Stomach (tissue), 9 donors: ENCODE results near the gene CGB7. TPM values are rescaled to one million over a fixed set of nuclear protein-coding genes. Genes with fewer than 3 reads are reported as not detected.
"Not testable (repeated sequence)": the region's sequence is repeated elsewhere in the genome, so short reads cannot be mapped to it uniquely, and the experiment has no call there.

Experiments used
- DNase-seq, 2 donors: peaks; one replicate each; pipeline versions ENCODE4 v3.0.0 to v3.0.0-alpha.2; 2013 to 2019
- H3K27ac ChIP-seq, 5 donors: fragments of 200-600 bp in 4 of 5; sonication (generic) in 4 of 5; one replicate each; pipeline ENCODE4 v1.5.1; 2013 to 2019; ENCODE audit warnings: mild to moderate bottlenecking in 1 of 5, moderate library complexity in 1 of 5
- H3K27me3 ChIP-seq, 3 donors: fragments of 200-600 bp; sonication (generic); one replicate each; pipeline ENCODE4 v1.5.1; 2017 to 2019; ENCODE audit warnings: mixed run types in 1 of 3
- H3K36me3 ChIP-seq, 4 donors: fragments of 200-600 bp; sonication (generic); 1 replicate in 3 of 4; 2 replicates in 1 of 4; pipeline ENCODE4 v1.5.1; 2016 to 2019
- H3K4me1 ChIP-seq, 4 donors: fragments of 200-600 bp; sonication (generic); one replicate each; pipeline ENCODE4 v1.5.1; 2016 to 2019
- H3K4me3 ChIP-seq, 4 donors: fragments of 200-600 bp; sonication (generic) in 3 of 4; one replicate each; pipeline ENCODE4 v1.5.1; 2016 to 2019; ENCODE audit warnings: mild to moderate bottlenecking in 1 of 4
- H3K9me3 ChIP-seq, 4 donors: fragments of 200-600 bp; sonication (generic); one replicate each; pipeline ENCODE4 v1.5.1; 2016 to 2019
- EP300 ChIP-seq: sonication (generic); formaldehyde crosslinking; IDR thresholded peaks from one replicate; pipeline ENCODE4 v1.6.1; 2017; ENCODE audit warnings: antibody characterized with exemption
- POLR2A ChIP-seq, 4 donors: fragments of 450-650 bp; IDR thresholded peaks; one replicate each; pipeline ENCODE4 v1.6.1; 2016; ENCODE audit warnings: antibody characterized with exemption in 4 of 4, control low read depth in 2 of 4, mild to moderate bottlenecking in 1 of 4, moderate library complexity in 1 of 4
- POLR2AphosphoS5 ChIP-seq, 3 donors: sonication (generic); formaldehyde crosslinking; IDR thresholded peaks; one replicate each; pipeline ENCODE4 v1.6.1; 2016; ENCODE audit warnings: antibody characterized with exemption in 3 of 3
- WGBS, 5 donors: extraction: QIAGEN DNeasy Blood & Tissue Kit in 3 of 5; methylation state at CpG; one replicate each; pipeline versions ENCODE4 v1.1.5 to v1.1.7; 2013 to 2018; 5-methylcytosine and 5-hydroxymethylcytosine counted together
- intact Hi-C: fragments of 100-400 bp; cut with DNase I; formaldehyde crosslinking; loops from one replicate; pipeline ENCODE4 v1.15.1; 2023; ENCODE audit warnings: low total_unique reads
- polyA plus RNA-seq, 3 donors: library from polyadenylated mRNA; stranded (reverse); fragments of 200-250 nt; gene quantifications; one replicate each; pipeline ENCODE4 v1.2.3, GENCODE V29; 2013
- total RNA-seq, 5 donors: library from RNA; depleted of rRNA; stranded (reverse); fragments of >200 nt; gene quantifications; one replicate each; pipeline versions ENCODE4 v1.1.0 to v1.2.3, GENCODE V29; 2014 to 2016
- TF ChIP-seq, protein P1 (sequence below), 7 experiments: fragments of 450-650 bp in 4 of 7; fragments of 200-600 bp in 3 of 7; sonication (generic) in 3 of 7; IDR thresholded peaks; one replicate each; pipeline ENCODE4 v1.5.1; 2016 to 2019; ENCODE audit warnings: antibody characterized with exemption in 7 of 7, control low read depth in 2 of 7, mild to moderate bottlenecking in 1 of 7
- donor health status: healthy with polysubstance abuse.
- donor health status: Bipolar disorder and iron deficiency.
- donor health status: healthy.

CGB7 gene
- total and polyA plus RNA-seq, 8 donors: 3.8 TPM; not detected in 7

DNA sequence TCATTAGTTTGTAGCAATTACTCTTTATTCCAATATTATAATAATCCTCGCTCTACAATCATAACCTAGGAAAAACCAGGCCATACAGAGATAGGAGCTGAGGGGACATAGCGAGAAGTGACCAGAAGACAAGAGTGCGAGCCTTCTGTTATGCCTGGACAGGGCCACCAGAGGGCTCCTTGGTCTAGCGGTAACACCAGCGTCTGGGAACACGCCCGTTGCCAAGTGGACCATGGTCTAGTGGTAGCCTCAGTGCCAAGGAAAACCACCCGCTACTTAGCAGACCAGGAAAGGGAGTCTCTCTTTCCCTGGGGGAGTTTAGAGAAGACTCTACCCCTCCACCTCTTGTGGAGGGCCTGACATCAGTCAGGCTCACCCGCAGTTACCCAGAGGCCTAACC is 17.3 kb upstream of the CGB7 start:
- H3K9me3 ChIP-seq: not testable (repeated sequence)

DNA sequence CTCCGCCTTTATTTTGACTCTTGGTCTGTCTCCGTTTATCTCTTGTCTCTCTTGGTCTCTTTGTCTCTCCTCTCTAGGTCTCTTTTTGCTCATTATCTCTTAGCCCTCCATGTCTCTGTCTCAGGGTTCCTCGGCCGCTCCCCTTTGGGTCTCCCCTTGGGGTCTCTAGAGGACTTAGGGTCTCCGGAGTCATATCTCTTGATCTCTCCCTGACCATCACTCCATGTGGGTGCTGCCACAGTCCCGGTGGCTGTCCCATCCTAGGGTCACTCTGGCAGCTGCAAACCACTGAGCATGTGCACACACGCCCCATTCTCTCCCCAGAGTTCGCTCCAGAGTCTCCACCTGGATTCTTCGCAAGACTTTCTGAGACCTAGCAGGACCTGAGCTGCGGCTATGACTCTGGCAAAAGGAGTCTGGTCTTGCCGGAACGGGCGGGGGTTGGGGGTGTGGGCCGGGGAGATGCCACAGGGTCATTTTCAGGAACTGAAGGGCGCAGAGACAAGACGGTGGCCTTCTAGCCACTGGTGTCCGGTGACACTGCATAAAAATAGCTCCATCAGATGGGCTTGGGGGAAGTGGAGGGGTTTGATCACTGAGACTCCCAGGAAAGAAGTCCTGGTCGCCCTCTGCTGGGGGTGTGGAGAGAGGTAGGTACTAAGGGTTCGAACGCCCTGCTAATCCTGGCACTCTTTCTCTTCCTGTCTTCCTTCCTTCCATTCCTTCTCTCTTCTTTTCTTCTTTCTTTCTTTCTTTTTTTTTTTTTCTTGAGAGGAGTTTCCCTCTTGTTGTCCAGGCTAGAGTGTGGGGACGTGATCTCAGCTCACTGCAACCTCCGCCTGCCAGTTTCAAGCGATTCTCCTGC is 16.2 kb upstream of the CGB7 start:
- intact Hi-C loops: no loop called here
- Histone ChIP-seq H3K4me3 (no peak overlapping the region), H3K27me3 (peaks cover 8 to 59% (median 44%) of the 10 kb centered on the region in 3 donors), H3K27ac (no peak overlapping the region), H3K36me3 (no peaks in the 10 kb centered on the region), H3K9me3 (no peaks in the 10 kb centered on the region), H3K4me1 (peaks cover 5 to 14% (median 7%) of the 10 kb centered on the region in 4 donors)
- TF ChIP-seq POLR2AphosphoS5 (IDR thresholded peaks at IDR 0.05) (no peak), POLR2A (IDR thresholded peaks at IDR 0.05) (no peak), EP300 (no peak)
- TF ChIP-seq, protein P1, sequence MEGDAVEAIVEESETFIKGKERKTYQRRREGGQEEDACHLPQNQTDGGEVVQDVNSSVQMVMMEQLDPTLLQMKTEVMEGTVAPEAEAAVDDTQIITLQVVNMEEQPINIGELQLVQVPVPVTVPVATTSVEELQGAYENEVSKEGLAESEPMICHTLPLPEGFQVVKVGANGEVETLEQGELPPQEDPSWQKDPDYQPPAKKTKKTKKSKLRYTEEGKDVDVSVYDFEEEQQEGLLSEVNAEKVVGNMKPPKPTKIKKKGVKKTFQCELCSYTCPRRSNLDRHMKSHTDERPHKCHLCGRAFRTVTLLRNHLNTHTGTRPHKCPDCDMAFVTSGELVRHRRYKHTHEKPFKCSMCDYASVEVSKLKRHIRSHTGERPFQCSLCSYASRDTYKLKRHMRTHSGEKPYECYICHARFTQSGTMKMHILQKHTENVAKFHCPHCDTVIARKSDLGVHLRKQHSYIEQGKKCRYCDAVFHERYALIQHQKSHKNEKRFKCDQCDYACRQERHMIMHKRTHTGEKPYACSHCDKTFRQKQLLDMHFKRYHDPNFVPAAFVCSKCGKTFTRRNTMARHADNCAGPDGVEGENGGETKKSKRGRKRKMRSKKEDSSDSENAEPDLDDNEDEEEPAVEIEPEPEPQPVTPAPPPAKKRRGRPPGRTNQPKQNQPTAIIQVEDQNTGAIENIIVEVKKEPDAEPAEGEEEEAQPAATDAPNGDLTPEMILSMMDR (IDR thresholded peaks at IDR 0.05): no peak
- DNase-seq: no peak
- 57 to 64% (median 63%) methylated on average over 22 to 23 of the region's 23 CpGs for WGBS, 5 donors

More for the DNA sequence above, 17.3 kb upstream of the CGB7 start:
- H3K36me3 ChIP-seq, H3K4me3 ChIP-seq, intact Hi-C loops, H3K27ac ChIP-seq: not testable (repeated sequence)
- TF ChIP-seq, protein P1 (IDR thresholded peaks at IDR 0.05): peak in 5 of 7 experiments; percentile 69 to 80 (median 77)
- WGBS, 5 donors: 9 to 19% (median 14%) methylated on average over 7 to 9 of the region's 9 CpGs
- peaks cover 8 to 48% (median 43%) of the 10 kb centered on the region in 3 donors for H3K27me3 ChIP-seq
- H3K4me1 ChIP-seq: peaks cover 5 to 14% (median 7%) of the 10 kb centered on the region in 4 donors
- peak; percentile 75 to 82 for DNase-seq

DNA sequence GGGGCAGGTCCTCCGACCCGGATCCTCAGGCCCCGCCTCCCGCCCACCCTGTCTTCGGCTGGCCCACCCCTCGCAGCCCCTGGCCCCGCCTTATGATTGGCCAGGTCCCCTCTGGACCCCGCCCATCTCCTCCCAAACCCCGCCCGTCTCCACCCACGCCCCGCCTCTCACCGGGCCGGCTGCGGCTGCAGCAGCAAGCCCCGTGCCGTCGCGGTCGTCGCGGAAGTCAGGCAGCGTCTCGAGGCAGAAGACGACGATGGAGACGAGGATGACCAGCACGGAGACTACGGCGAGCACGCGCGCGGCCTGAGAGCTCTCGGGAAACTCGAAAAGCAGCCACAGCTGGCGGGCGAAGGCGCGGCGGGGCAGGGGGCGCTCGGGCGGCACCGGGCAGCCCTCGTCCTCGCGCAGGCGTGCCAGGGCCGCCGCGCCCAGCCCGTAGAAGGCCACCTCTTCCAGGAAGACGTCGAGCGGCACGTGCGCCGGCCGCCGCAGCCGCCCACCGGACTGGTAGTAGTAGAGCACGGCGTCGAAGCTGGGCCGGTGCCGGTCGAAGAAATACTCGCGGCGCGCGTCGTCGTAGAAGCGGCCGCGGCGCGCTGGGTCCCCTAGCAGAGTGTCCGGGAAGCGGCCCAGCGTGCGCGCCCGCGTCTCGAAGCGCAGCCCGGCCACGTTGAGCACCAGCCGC is 14.5 kb upstream of the CGB7 start:
- DNase-seq: peak in 1 of 2 donors; percentile 58
- Histone ChIP-seq H3K9me3 (no peaks in the 10 kb centered on the region), H3K4me3 (no peak overlapping the region), H3K4me1 (peaks cover 5 to 14% (median 7%) of the 10 kb centered on the region in 4 donors), H3K36me3 (no peaks in the 10 kb centered on the region), H3K27ac (no peak overlapping the region), H3K27me3 (peaks cover 8 to 77% (median 44%) of the 10 kb centered on the region in 3 donors)
- WGBS, 5 donors: 7 to 11% (median 9%) methylated on average over 15 to 93 of the region's 93 CpGs
- TF ChIP-seq EP300 (no peak), POLR2A (IDR thresholded peaks at IDR 0.05) (no peak), POLR2AphosphoS5 (IDR thresholded peaks at IDR 0.05) (no peak)
- TF ChIP-seq, protein P1 (IDR thresholded peaks at IDR 0.05): no peak
- intact Hi-C loops: no loop called here

DNA sequence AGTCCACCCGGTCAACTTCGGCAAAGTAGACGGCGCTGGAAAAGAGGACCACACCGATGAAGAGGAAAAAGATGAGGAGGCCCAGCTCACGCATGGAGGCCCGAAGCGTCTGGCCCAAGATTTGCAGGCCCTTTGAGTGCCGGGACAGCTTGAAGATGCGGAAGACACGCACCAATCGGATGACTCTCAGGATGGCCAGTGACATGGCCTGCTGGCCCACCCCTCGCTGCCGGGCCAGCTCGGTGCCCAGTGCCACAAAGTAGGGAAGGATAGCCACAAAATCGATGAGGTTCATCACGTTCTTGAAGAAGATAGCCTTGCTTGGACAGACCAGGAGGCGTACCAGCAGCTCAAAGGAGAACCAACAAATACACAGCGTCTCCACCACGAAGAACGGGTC is 12.9 kb upstream of the CGB7 start:
- no peak overlapping the region for H3K4me3 ChIP-seq
- no peak for DNase-seq
- 94 to 96% (median 96%) methylated on average over 21 of the region's 21 CpGs for WGBS, 5 donors
- intact Hi-C loops: no loop called here
- no peaks in the 10 kb centered on the region for H3K36me3 ChIP-seq
- no peak overlapping the region for H3K27ac ChIP-seq
- H3K4me1 ChIP-seq: peaks cover 5 to 14% (median 7%) of the 10 kb centered on the region in 4 donors
- no peaks in the 10 kb centered on the region for H3K9me3 ChIP-seq
- H3K27me3 ChIP-seq: peaks cover 8 to 93% (median 53%) of the 10 kb centered on the region in 3 donors
- no peak for TF ChIP-seq POLR2A (IDR thresholded peaks at IDR 0.05)
- no peak for TF ChIP-seq EP300
- TF ChIP-seq, protein P1 (IDR thresholded peaks at IDR 0.05): no peak
- no peak for TF ChIP-seq POLR2AphosphoS5 (IDR thresholded peaks at IDR 0.05)
